ENCODE data around the gene SLC22A8.
"Not testable (repeated sequence)": the region's sequence is repeated elsewhere in the genome, so short reads cannot be mapped to it uniquely, and the experiment has no call there.

SLC22A8 gene

GRCh38 chr11:63015521-63016215 lies at the start of gene SLC22A8:
Gene SLC22A8, minus strand, starts transcription at chr11:63015841. Its CDS starts 883 bp downstream, at chr11:63014958.
- DNase-seq (ENCODE audit: low read depth, low spot score): no peak

- DNase-seq (ENCODE audit: low read depth, low spot score): not testable (repeated sequence)
Measured at GRCh38 chr11:63046203-63046602, 30.6 kb upstream of the SLC22A8 start.

GRCh38 chr11:63042596-63042995 lies 27.0 kb upstream of the SLC22A8 start:
- no peak for DNase-seq (ENCODE audit: low read depth, low spot score)

GRCh38 chr11:63032457-63032856 lies 16.8 kb upstream of the SLC22A8 start:
- no peak for DNase-seq (ENCODE audit: low read depth, low spot score)

GRCh38 chr11:63023841-63024648 lies 8.4 kb upstream of the SLC22A8 start:
- no peak for DNase-seq (ENCODE audit: low read depth, low spot score)

GRCh38 chr11:63023222-63023814 lies 7.7 kb upstream of the SLC22A8 start:
- DNase-seq (ENCODE audit: low read depth, low spot score): no peak

GRCh38 chr11:63022441-63022840 lies 6.8 kb upstream of the SLC22A8 start:
- no peak for DNase-seq (ENCODE audit: low read depth, low spot score)

- no peak for DNase-seq (ENCODE audit: low read depth, low spot score)
Measured at GRCh38 chr11:63020671-63021291, 5.1 kb upstream of the SLC22A8 start.

GRCh38 chr11:63019506-63019905 lies 3.9 kb upstream of the SLC22A8 start:
- DNase-seq (ENCODE audit: low read depth, low spot score): no peak

- no peak for DNase-seq (ENCODE audit: low read depth, low spot score)
Measured at GRCh38 chr11:63017306-63017974, 1.8 kb upstream of the SLC22A8 start.

GRCh38 chr11:63014408-63015055 lies 1.1 kb downstream of the SLC22A8 start:
- no peak for DNase-seq (ENCODE audit: low read depth, low spot score)

- DNase-seq (ENCODE audit: low read depth, low spot score): no peak
Measured at GRCh38 chr11:63012839-63013238, 2.8 kb downstream of the SLC22A8 start.

GRCh38 chr11:63012430-63012829 lies 3.2 kb downstream of the SLC22A8 start:
- no peak for DNase-seq (ENCODE audit: low read depth, low spot score)

GRCh38 chr11:63010934-63011439 lies 4.7 kb downstream of the SLC22A8 start:
- no peak for DNase-seq (ENCODE audit: low read depth, low spot score)

GRCh38 chr11:63007920-63008319 lies 7.7 kb downstream of the SLC22A8 start:
- no peak for DNase-seq (ENCODE audit: low read depth, low spot score)

GRCh38 chr11:63001456-63001855 lies 14.2 kb downstream of the SLC22A8 start:
- no peak for DNase-seq (ENCODE audit: low read depth, low spot score)

- no peak for DNase-seq (ENCODE audit: low read depth, low spot score)
Measured at GRCh38 chr11:62999649-63000048, 16.0 kb downstream of the SLC22A8 start.

GRCh38 chr11:62999156-62999555 lies 16.5 kb downstream of the SLC22A8 start:
- no peak for DNase-seq (ENCODE audit: low read depth, low spot score)

GRCh38 chr11:62996271-62996670 lies 19.4 kb downstream of the SLC22A8 start:
- no peak for DNase-seq (ENCODE audit: low read depth, low spot score)

GRCh38 chr11:62994775-62995174 lies 20.9 kb downstream of the SLC22A8 start:
- DNase-seq (ENCODE audit: low read depth, low spot score): no peak

GRCh38 chr11:62988276-62988675 lies 27.4 kb downstream of the SLC22A8 start:
- DNase-seq (ENCODE audit: low read depth, low spot score): no peak

Data from iPS DF 19.7 (cell line).